Common myeloid progenitor, CD34-positive (primary cell): ENCODE data around the gene AAK1.
"Not testable (repeated sequence)": the region's sequence is repeated elsewhere in the genome, so short reads cannot be mapped to it uniquely, and the experiment has no call there.

Source experiments
- CTCF ChIA-PET: fragments of 350-600 bp; sonication (Branson Sonifier 250); formaldehyde crosslinking; loops from one replicate; lab custom pipeline; 2021; ENCODE audit warnings: antibody characterized with exemption; lab: Charles Lee
- POLR2A ChIA-PET: fragments of 350-600 bp; sonication (Branson Sonifier 250); formaldehyde crosslinking; loops from one replicate; lab custom pipeline; 2021; ENCODE audit warnings: antibody characterized with exemption; lab: Charles Lee
- DNase-seq, 3 donors: peaks; one replicate each; pipeline versions ENCODE4 v3.0.0 to v3.0.0-alpha.2; 2013
- H3K27ac ChIP-seq, 2 experiments: 1 replicate in 1 of 2; 2 replicates in 1 of 2; pipeline ENCODE4 v1.7.0; 2013; ENCODE audit warnings: inconsistent platforms in 2 of 2, low read length in 2 of 2, mild to moderate bottlenecking in 2 of 2, low read depth in 1 of 2, moderate library complexity in 1 of 2; ENCODE audit not compliant: severe bottlenecking in 2 of 2, insufficient read depth in 1 of 2, poor library complexity in 1 of 2
- H3K27me3 ChIP-seq, 5 experiments: replicated peaks in 2 of 5; 1 replicate in 3 of 5; 2 replicates in 2 of 5; pipeline versions ENCODE4 v1.6.1 to v1.7.0; 2013; ENCODE audit warnings: low read length in 4 of 5, mild to moderate bottlenecking in 2 of 5, moderate library complexity in 2 of 5, inconsistent platforms in 1 of 5; ENCODE audit not compliant: insufficient read depth in 5 of 5, control insufficient read depth in 4 of 5
- H3K36me3 ChIP-seq, 4 experiments: 1 replicate in 2 of 4; 2 replicates in 2 of 4; pipeline versions ENCODE4 v1.6.1 to v1.7.0; 2013; ENCODE audit warnings: low read length in 3 of 4, control low read depth in 1 of 4, mild to moderate bottlenecking in 1 of 4; ENCODE audit not compliant: control insufficient read depth in 4 of 4, insufficient read depth in 4 of 4
- H3K4me1 ChIP-seq, 4 experiments: 1 replicate in 3 of 4; 2 replicates in 1 of 4; pipeline versions ENCODE4 v1.6.1 to v1.7.1; 2013; ENCODE audit warnings: low read length in 3 of 4, mild to moderate bottlenecking in 3 of 4, control low read depth in 1 of 4, inconsistent platforms in 1 of 4, moderate library complexity in 1 of 4; ENCODE audit not compliant: control insufficient read depth in 4 of 4, insufficient read depth in 4 of 4; ENCODE audit errors: control extremely low read depth in 1 of 4
- H3K4me3 ChIP-seq, 7 experiments: 1 replicate in 4 of 7; 2 replicates in 3 of 7; pipeline versions ENCODE4 v1.5.1 to v1.7.0; 2013; ENCODE audit warnings: mild to moderate bottlenecking in 7 of 7, low read length in 6 of 7, moderate library complexity in 6 of 7, inconsistent platforms in 2 of 7, low read depth in 2 of 7, control low read depth in 1 of 7; ENCODE audit not compliant: insufficient read depth in 4 of 7, control insufficient read depth in 1 of 7; ENCODE audit errors: extremely low read depth in 1 of 7
- H3K9me3 ChIP-seq, 5 experiments: 1 replicate in 4 of 5; 2 replicates in 1 of 5; pipeline versions ENCODE4 v1.6.1 to v1.7.1; 2013; ENCODE audit warnings: low read length in 4 of 5, mild to moderate bottlenecking in 2 of 5, inconsistent platforms in 1 of 5, low read depth in 1 of 5, moderate library complexity in 1 of 5; ENCODE audit not compliant: control insufficient read depth in 4 of 5, insufficient read depth in 2 of 5; ENCODE audit errors: control extremely low read depth in 1 of 5
- WGBS: methylation state at CpG from one replicate; pipeline ENCODE4 v1.1.5; 2013; ENCODE audit not compliant: insufficient coverage; 5-methylcytosine and 5-hydroxymethylcytosine counted together

The AAK1 gene

DNA sequence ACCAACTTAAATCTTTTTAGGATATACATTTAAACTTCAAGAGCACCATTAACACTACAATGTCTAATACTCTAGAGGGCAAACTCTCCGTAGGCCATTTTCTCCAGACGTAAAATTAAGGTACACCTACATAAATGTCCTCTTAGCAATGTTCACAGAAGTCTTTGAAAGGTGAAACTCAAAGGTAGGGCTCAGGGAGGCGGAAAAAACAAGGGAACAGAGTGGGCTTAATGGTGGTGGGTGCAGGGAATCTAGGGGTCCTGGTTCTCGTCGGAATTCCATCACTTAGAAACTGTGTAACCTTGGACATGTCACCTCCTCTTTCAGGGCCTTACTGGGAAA lies 207.0 kb downstream of the AAK1 start:
- WGBS: 20% methylated on average over 1 of the region's 5 CpGs
- peak in 2 of 3 donors; percentile 26 to 42 for DNase-seq
- Histone ChIP-seq H3K4me1 (peaks cover 7 to 30% (median 24%) of the 10 kb centered on the region in 4 experiments), H3K27me3 (no peaks in the 10 kb centered on the region), H3K36me3 (peaks cover 0 to 2% (median 2%) of the 10 kb centered on the region in 4 experiments), H3K4me3 (peak overlapping the region; percentile 79 to 96 (median 91)), H3K9me3 (no peaks in the 10 kb centered on the region), H3K27ac (peak overlapping the region; percentile 86 to 96)
- ChIA-PET POLR2A (no interaction called here), CTCF (interaction anchor here (0.9 to 2.1 kb wide), 7 partner anchors 9 to 83 kb away, joined by 3 to 8 read pairs (median 5); no protein-coding TSS in a partner anchor)

- Histone ChIP-seq H3K27ac (no peak overlapping the region), H3K36me3 (peaks cover 3 to 16% (median 10%) of the 10 kb centered on the region in 4 experiments), H3K4me1 (peaks cover 7 to 30% (median 24%) of the 10 kb centered on the region in 4 experiments), H3K27me3 (no peaks in the 10 kb centered on the region), H3K4me3 (no peak overlapping the region), H3K9me3 (no peaks in the 10 kb centered on the region)
- WGBS: 74% methylated on average over 4 of the region's 5 CpGs
- peak in 2 of 3 donors; percentile 38 to 48 for DNase-seq
- ChIA-PET CTCF (interaction anchor here (0.6 to 1.8 kb wide), 2 partner anchors 23 to 131 kb away, joined by 3 to 5 read pairs; no protein-coding TSS in a partner anchor), POLR2A (no interaction called here)
Measured at GRCh38 chr2:69434753-69435152, 208.8 kb downstream of the AAK1 start.

DNA sequence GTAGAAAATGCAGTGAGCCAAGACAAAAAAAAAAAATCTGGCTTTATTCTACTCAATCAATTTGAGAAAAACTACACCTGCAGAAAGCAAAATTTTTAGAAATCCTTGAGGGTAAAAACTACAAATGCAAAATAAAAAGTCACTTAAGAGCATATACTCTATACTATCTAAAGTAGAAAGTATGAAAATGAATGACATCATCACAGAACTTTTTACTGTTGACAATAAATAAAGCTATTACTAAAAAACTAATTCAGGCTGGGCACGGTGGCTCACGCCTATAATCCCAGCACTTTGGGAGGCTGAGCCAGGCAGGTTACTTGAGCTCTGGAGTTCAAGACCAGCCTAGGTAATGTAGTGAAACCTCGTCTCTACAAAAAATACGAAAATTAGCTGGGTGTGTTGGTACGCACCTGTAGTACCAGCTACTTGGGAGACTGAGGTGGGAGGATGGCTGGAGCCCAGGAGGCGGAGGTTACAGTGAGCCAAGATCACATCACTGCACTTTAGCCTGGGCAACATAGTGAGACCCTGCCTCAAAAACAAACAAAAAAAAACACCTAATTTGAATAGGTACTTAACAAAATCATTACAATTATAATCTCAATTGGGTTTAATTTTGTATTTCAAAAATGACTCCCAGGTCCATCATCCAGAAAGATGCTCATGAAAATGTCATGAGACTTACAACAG lies 213.9 kb downstream of the AAK1 start:
- no peak for DNase-seq
- Histone ChIP-seq H3K9me3 (no peaks in the 10 kb centered on the region), H3K27ac (no peak overlapping the region), H3K4me3 (no peak overlapping the region), H3K4me1 (peaks cover 0 to 6% (median 5%) of the 10 kb centered on the region in 4 experiments), H3K27me3 (no peaks in the 10 kb centered on the region), H3K36me3 (peaks cover 8 to 44% (median 19%) of the 10 kb centered on the region in 4 experiments)
- WGBS: 98% methylated on average over 5 of the region's 6 CpGs
- POLR2A ChIA-PET: no interaction called here
- CTCF ChIA-PET: interaction anchor here (0.6 to 1.8 kb wide), 4 partner anchors 13 to 1999 kb away, joined by 3 to 5 read pairs (median 3); no protein-coding TSS in a partner anchor

- Histone ChIP-seq H3K4me3 (no peak overlapping the region), H3K4me1 (peaks cover 0 to 4% (median 3%) of the 10 kb centered on the region in 4 experiments), H3K9me3 (no peaks in the 10 kb centered on the region), H3K27ac (no peak overlapping the region), H3K27me3 (no peaks in the 10 kb centered on the region), H3K36me3 (peaks cover 8 to 46% (median 19%) of the 10 kb centered on the region in 4 experiments)
- POLR2A ChIA-PET: no interaction called here
- DNase-seq: no peak
- CTCF ChIA-PET: interaction anchor here (1.8 kb wide), 1 partner anchor 18 kb away, joined by 5 read pairs; no protein-coding TSS in a partner anchor
- no CpG with 5 or more reads among the region's 2 CpGs for WGBS
Measured at GRCh38 chr2:69428981-69429380, 214.6 kb downstream of the AAK1 start.

- Histone ChIP-seq H3K36me3 (peaks cover 9 to 35% (median 13%) of the 10 kb centered on the region in 4 experiments), H3K27ac (no peak overlapping the region), H3K4me3 (no peak overlapping the region), H3K4me1 (no peaks in the 10 kb centered on the region), H3K9me3 (no peaks in the 10 kb centered on the region), H3K27me3 (no peaks in the 10 kb centered on the region)
- 100% methylated on average over 1 of the region's 2 CpGs for WGBS
- DNase-seq: no peak
- ChIA-PET POLR2A (no interaction called here), CTCF (no interaction called here)
Measured at GRCh38 chr2:69424419-69424818, 219.1 kb downstream of the AAK1 start.

DNA sequence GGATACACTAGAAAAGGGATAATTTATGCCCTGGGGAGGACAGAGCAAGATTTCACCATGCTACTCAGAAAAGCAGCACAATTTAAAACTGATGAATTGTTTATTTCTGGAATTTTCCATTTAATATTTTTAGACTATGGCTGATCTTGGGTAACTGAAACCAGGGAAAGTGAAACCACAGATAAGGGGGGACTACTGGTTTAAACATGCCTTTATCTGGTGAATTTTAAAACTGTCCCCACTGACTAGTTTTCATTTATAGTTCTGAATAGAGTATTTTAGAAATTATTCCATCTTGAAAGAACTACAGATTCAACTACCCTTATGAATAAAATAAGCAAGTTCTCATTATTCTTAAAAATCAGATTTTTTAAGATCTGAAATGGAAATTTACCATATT lies 221.3 kb downstream of the AAK1 start:
- CTCF ChIA-PET: no interaction called here
- POLR2A ChIA-PET: no interaction called here
- Histone ChIP-seq H3K4me1 (no peaks in the 10 kb centered on the region), H3K27ac (no peak overlapping the region), H3K4me3 (no peak overlapping the region), H3K36me3 (peaks cover 5 to 39% (median 16%) of the 10 kb centered on the region in 4 experiments), H3K9me3 (no peaks in the 10 kb centered on the region), H3K27me3 (no peaks in the 10 kb centered on the region)
- DNase-seq: no peak

- H3K4me3 ChIP-seq, POLR2A ChIA-PET, H3K27me3 ChIP-seq, H3K9me3 ChIP-seq, H3K4me1 ChIP-seq, H3K27ac ChIP-seq, CTCF ChIA-PET, DNase-seq: not testable (repeated sequence)
- H3K36me3 ChIP-seq: peaks cover 0 to 49% (median 15%) of the 10 kb centered on the region in 4 experiments
- WGBS: no CpG with 5 or more reads among the region's 7 CpGs
Measured at GRCh38 chr2:69419111-69419510, 224.4 kb downstream of the AAK1 start.
